ENCODE data around the gene SELENOF. TPM values are rescaled to one million over a fixed set of nuclear protein-coding genes. Genes with fewer than 3 reads are reported as not detected.

SELENOF gene
- total and polyA plus RNA-seq, 2 donors from 2014 or later = 207 to 239 TPM

DNA sequence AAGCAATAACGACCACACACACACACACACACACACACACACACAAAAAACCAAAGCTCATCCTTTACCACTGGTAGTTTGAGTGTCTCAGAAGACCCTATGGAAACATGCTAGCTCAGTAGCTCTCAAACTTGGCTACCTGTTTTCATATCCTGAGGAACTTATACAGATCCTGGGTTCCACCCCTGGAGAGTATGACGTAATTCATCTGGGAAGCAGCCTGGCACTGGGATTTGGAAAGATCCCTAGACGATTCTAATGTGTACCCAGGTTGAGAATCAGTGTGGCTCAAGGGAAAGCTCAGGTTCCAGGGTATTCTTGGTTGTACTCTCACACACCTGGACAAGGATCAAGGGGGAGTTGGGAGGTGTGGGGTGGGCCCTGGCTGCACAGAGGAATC, 85.9 kb downstream of the SELENOF start:
- intact Hi-C loops (cut with DNase I) = no loop called here
- Histone ChIP-seq H3K4me3 (ENCODE audit: low read length in 3 of 3) (no peak overlapping the region), H3K9me3 (ENCODE audit: control insufficient read depth in 2 of 3, insufficient read depth in 1 of 3, low read length in 3 of 3) (no peaks in the 10 kb centered on the region), H3K4me1 (ENCODE audit: control insufficient read depth in 2 of 3, insufficient read depth in 2 of 3, low read depth in 1 of 3, low read length in 3 of 3) (no peaks in the 10 kb centered on the region), H3K36me3 (ENCODE audit: control insufficient read depth in 2 of 3, insufficient read depth in 3 of 3, low read length in 3 of 3) (no peaks in the 10 kb centered on the region), H3K9ac (ENCODE audit: low read length in 3 of 3) (no peak overlapping the region), H3K27me3 (ENCODE audit: control insufficient read depth, insufficient read depth, low read length) (no peaks in the 10 kb centered on the region), H3K27ac (ENCODE audit: low read depth in 2 of 2, low read length in 2 of 2) (no peak overlapping the region)
- no peak for FAIRE-seq
- TF ChIP-seq, protein P1, sequence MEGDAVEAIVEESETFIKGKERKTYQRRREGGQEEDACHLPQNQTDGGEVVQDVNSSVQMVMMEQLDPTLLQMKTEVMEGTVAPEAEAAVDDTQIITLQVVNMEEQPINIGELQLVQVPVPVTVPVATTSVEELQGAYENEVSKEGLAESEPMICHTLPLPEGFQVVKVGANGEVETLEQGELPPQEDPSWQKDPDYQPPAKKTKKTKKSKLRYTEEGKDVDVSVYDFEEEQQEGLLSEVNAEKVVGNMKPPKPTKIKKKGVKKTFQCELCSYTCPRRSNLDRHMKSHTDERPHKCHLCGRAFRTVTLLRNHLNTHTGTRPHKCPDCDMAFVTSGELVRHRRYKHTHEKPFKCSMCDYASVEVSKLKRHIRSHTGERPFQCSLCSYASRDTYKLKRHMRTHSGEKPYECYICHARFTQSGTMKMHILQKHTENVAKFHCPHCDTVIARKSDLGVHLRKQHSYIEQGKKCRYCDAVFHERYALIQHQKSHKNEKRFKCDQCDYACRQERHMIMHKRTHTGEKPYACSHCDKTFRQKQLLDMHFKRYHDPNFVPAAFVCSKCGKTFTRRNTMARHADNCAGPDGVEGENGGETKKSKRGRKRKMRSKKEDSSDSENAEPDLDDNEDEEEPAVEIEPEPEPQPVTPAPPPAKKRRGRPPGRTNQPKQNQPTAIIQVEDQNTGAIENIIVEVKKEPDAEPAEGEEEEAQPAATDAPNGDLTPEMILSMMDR (IDR thresholded peaks at IDR 0.05; ENCODE audit: borderline replicate concordance, extremely low read depth, insufficient read depth) = no peak
- DNase-seq = no peak

DNA sequence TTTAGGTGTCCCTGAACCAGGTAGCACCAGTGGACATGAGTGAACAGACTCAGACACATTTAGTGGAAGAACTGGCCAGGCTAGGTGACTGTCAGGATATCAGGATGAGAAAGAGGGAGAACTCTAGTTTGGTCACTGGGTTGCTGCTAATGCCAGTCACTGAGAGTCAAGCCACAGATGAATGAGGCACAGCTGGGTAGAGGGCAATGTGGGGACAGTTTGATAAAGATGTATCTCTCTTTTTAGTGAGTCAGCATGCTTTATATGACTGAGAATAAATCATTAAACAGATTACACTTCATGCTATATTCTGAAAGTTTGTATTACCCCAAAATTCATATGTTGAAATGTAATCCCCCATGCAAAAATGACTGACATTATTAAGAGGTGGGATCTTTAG, 87.1 kb downstream of the SELENOF start:
- Histone ChIP-seq H3K4me3 (ENCODE audit: low read length in 3 of 3) (no peak overlapping the region), H3K27ac (ENCODE audit: low read depth in 2 of 2, low read length in 2 of 2) (no peak overlapping the region), H3K9me3 (ENCODE audit: control insufficient read depth in 2 of 3, insufficient read depth in 1 of 3, low read length in 3 of 3) (no peaks in the 10 kb centered on the region), H3K36me3 (ENCODE audit: control insufficient read depth in 2 of 3, insufficient read depth in 3 of 3, low read length in 3 of 3) (no peaks in the 10 kb centered on the region), H3K27me3 (ENCODE audit: control insufficient read depth, insufficient read depth, low read length) (no peaks in the 10 kb centered on the region), H3K4me1 (ENCODE audit: control insufficient read depth in 2 of 3, insufficient read depth in 2 of 3, low read depth in 1 of 3, low read length in 3 of 3) (no peaks in the 10 kb centered on the region), H3K9ac (ENCODE audit: low read length in 3 of 3) (no peak overlapping the region)
- FAIRE-seq = no peak
- intact Hi-C loops (cut with DNase I) = no loop called here
- DNase-seq = no peak
- TF ChIP-seq, protein P1 (IDR thresholded peaks at IDR 0.05; ENCODE audit: borderline replicate concordance, extremely low read depth, insufficient read depth) = no peak

DNA sequence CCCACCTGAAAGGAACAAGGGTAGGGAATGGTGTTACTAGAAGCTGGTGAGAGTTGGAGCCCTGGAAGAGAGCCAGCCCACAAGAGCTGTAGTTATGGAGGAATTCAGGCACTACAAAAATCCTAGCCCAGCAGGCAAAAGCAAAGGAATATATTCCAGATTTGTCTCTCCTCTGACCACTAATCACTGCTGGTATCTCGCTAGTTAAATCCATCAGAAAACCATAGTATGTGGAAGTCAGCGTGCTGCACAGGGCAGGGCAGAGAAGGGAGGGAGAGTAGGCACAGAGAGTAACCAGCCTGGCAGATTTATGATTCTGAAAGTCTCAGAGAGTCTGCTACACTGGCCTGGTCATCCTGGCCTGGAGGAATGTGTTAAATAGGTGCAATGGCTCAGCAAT, 88.6 kb downstream of the SELENOF start:
- H3K4me3 ChIP-seq (ENCODE audit: low read length in 3 of 3) = no peak overlapping the region
- no peak overlapping the region for H3K9ac ChIP-seq (ENCODE audit: low read length in 3 of 3)
- intact Hi-C loops (cut with DNase I) = no loop called here
- TF ChIP-seq, protein P1 (IDR thresholded peaks at IDR 0.05; ENCODE audit: borderline replicate concordance, extremely low read depth, insufficient read depth) = no peak
- DNase-seq (no peak), FAIRE-seq (no peak)
- H3K4me1 ChIP-seq (ENCODE audit: control insufficient read depth in 2 of 3, insufficient read depth in 2 of 3, low read depth in 1 of 3, low read length in 3 of 3) = no peaks in the 10 kb centered on the region
- no peaks in the 10 kb centered on the region for H3K27me3 ChIP-seq (ENCODE audit: control insufficient read depth, insufficient read depth, low read length)
- no peaks in the 10 kb centered on the region for H3K9me3 ChIP-seq (ENCODE audit: control insufficient read depth in 2 of 3, insufficient read depth in 1 of 3, low read length in 3 of 3)
- no peak overlapping the region for H3K27ac ChIP-seq (ENCODE audit: low read depth in 2 of 2, low read length in 2 of 2)
- no peaks in the 10 kb centered on the region for H3K36me3 ChIP-seq (ENCODE audit: control insufficient read depth in 2 of 3, insufficient read depth in 3 of 3, low read length in 3 of 3)

DNA sequence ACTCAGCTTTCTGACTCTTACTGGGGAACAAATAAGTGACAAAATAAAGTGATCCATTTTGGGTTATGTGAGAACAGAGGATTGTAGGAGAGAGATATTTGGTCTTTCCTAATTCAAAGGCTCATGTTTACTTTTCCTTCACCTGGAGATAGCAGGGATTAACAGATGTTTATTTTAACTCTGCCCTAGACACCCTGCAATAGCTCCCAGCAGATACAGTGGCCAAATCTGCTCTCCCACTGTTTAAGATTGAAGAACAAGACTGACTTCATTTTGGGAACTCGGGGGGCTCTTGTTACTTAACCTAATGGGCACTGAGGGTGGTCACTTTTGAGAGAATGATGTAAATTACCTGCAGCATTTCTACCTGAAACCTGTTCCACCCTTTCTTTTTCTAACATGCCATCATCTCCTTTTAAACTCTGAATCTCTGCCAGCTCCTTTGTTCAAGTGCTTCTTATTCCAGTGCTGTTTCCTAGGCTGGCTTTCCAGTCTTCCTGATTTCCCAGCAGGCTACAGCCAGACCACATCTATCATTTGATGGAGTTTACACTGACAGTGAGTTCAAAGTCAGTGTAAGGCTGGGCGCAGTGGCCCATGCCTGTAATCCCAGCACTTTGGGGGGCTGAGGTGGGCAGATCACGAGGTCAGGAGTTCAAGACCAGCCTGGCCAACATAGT, 90.0 kb downstream of the SELENOF start:
- FAIRE-seq (no peak), DNase-seq (no peak)
- intact Hi-C loops (cut with DNase I) = no loop called here
- Histone ChIP-seq H3K36me3 (ENCODE audit: control insufficient read depth in 2 of 3, insufficient read depth in 3 of 3, low read length in 3 of 3) (no peaks in the 10 kb centered on the region), H3K9me3 (ENCODE audit: control insufficient read depth in 2 of 3, insufficient read depth in 1 of 3, low read length in 3 of 3) (no peaks in the 10 kb centered on the region), H3K9ac (ENCODE audit: low read length in 3 of 3) (no peak overlapping the region), H3K27ac (ENCODE audit: low read depth in 2 of 2, low read length in 2 of 2) (no peak overlapping the region), H3K4me1 (ENCODE audit: control insufficient read depth in 2 of 3, insufficient read depth in 2 of 3, low read depth in 1 of 3, low read length in 3 of 3) (no peaks in the 10 kb centered on the region), H3K4me3 (ENCODE audit: low read length in 3 of 3) (no peak overlapping the region), H3K27me3 (ENCODE audit: control insufficient read depth, insufficient read depth, low read length) (no peaks in the 10 kb centered on the region)
- TF ChIP-seq, protein P1 (IDR thresholded peaks at IDR 0.05; ENCODE audit: borderline replicate concordance, extremely low read depth, insufficient read depth) = no peak

Measured in kidney (tissue), 14 donors.